HepG2 (cell line): ENCODE results near the gene LMX1B.

Source experiments
- CHD2 ChIP-seq: IDR thresholded peaks from 2 replicates; pipeline ENCODE4 v1.6.1; 2011; ENCODE audit warnings: low read depth, low read length, improper control_type of control experiment
- TSC22D2 ChIP-seq: sonication (generic); formaldehyde crosslinking; IDR thresholded peaks from 2 replicates; pipeline ENCODE4 v1.5.1; 2020; ENCODE audit warnings: missing genetic modification reagents, mild to moderate bottlenecking, borderline replicate concordance

GRCh38 chr9:126676102-126676684 is 62.5 kb downstream of the LMX1B start:
- TF ChIP-seq CHD2: no peak
- no peak for TF ChIP-seq TSC22D2
